Stimulated activated CD4-positive, alpha-beta T cell treated with anti-CD3 and anti-CD28 coated beads, Interleukin-1b, Interleukin-23, amount 100 ng/mL, for 4 hours (primary cell): ENCODE measurements around the gene ARL15.

ENCODE experiments used
- DNase-seq, 2 donors: peaks; one replicate each; pipeline ENCODE4 v3.0.0-alpha.2; 2020; ENCODE audit warnings: low read depth in 2 of 2

ARL15 gene

GRCh38 chr5:54040018-54040417 lies 270.4 kb downstream of the ARL15 start:
- DNase-seq: no peak

DNA sequence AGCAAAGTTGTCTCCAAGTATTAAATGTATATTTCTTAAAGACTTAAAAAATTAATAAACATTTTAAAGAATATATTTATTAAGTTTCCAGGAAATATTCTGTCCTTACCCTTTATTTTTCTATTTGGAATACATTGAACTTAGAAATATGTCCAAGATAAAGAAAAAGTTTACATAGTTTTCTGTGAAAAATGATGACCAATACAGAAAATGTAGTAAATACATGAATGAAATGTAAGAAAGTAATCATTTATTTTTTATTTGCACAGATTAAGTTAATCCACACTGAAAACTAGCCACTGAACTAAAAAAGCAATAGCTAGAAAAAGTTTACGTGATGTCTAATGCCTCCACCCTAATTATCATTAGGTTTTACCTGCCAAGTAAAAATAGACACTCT lies 273.2 kb downstream of the ARL15 start:
- no peak for DNase-seq

GRCh38 chr5:54030981-54031380 lies 279.4 kb downstream of the ARL15 start:
- no peak for DNase-seq

DNA sequence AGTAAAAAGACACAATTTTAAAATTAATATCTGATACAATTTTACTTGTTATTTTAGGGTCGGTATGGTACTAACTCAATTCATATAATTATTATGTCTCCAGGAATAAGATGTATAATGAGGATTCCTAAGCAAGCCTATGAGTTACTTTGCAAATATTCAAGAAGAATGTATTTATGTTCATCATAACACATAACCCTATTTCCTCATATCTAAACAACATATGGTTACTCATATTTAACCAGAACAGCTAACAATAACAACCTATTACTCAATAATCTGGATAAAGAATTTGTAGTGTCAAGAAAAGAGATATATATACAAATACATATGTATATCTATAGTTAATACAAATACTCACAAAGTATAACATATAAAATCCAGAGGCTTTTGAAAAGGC lies 285.9 kb downstream of the ARL15 start:
- DNase-seq: no peak

- DNase-seq: no peak
Measured at GRCh38 chr5:54022223-54022622, 288.1 kb downstream of the ARL15 start.

DNA sequence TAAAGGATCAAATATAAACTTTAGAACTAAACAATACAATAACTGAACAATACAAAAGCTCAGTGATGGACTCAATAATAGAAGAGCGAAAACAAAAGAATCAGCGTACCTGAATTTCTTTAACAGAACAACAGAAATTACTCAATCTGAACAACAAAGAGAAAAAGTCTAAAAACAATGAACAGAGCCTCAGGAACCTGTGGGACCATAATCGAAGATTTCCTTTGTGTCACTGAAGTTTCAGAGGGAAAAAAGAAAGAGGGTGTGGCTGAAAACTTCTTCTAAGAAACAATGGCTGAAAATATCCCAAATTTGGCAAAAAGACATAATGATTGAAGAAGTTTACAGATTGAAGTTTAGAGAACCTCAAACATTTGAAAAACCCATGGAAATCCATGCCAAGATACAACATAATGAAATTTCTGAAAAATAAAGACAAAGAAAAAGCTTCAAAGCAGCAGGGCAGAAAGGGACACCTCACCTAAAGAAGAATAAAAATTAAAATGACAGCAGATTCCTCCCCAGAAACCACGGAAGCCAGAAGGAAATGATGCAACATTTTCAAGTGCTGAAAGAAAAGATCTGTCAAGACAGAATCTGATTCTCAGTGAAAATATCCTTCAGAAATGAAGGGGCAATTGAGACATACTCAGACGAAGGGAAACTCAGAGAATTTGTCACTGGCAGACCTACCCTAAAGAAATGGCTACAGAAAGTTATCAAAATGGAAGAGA lies 288.8 kb downstream of the ARL15 start:
- DNase-seq: no peak

- no peak for DNase-seq
Measured at GRCh38 chr5:54018438-54018837, 291.9 kb downstream of the ARL15 start.

GRCh38 chr5:54017580-54017979 lies 292.8 kb downstream of the ARL15 start:
- no peak for DNase-seq

DNA sequence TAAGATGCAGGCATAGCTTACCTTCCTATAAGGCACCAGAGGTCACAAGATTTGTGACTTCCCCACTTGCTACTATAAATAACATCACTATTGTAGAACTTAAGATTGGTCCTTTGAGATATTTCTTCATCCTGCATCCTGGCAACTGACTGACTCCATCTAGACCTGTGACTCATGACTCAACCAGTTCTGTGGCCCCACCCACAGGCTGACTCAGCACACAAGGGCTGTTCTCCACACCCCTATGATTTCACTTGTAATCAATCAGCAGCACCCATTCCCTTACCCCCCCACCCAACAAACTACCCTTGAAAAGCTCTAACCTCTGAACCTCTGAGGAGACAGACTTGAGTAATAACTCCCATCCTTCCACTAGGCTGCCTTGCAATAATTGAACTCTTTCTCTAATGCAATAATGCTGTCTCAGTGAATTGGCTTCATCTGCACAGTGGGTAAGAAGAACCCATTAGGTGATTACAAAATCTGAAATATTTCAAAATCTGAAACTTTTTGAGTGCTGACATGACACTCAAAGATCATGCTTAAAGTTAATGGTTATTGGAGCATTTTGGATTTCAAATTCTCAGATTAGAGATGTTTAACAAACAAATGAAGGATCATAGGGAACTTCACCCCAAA lies 296.7 kb downstream of the ARL15 start:
- no peak for DNase-seq

DNA sequence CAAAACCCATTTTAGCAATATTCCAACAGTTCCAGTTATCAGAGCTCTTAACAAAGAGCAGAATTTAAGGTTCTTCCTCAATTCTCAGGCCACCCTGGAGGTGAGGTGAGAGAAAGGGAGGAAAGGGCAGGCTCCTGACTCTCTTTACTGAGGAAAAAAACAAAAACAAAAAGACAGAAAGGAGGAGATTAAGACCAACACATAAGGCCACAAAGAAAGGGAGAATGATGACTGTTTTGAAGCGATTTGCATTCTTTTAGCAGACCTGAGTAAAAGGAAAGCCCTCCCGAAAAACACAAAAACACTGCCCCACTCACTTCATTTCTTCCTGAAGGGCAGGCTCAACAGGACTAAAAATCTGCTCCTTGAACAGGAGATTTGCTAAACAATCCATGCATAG lies 300.5 kb downstream of the ARL15 start:
- no peak for DNase-seq

- no peak for DNase-seq
Measured at GRCh38 chr5:54009357-54009756, 301.0 kb downstream of the ARL15 start.

GRCh38 chr5:54007827-54008777 lies 302.3 kb downstream of the ARL15 start:
- no peak for DNase-seq

GRCh38 chr5:54004697-54005096 lies 305.7 kb downstream of the ARL15 start:
- no peak for DNase-seq

DNA sequence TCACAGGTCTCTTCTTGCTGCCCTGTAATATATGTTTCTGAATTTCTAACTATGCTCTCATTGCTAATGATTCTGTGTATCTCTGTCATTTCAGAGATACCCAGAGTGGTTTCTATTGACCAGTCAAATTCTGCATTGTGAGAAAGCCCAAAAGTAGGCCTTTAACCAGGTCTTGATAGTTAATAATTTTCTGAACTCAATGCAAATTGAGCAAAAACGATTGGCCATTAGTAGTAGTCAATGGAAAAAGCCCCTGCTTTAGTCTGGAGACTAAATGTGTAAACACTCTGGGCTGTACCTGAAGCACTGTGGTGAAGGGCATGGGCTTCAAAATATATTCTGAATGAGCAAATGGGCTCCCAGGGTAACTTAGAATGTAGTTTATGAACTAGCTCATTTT lies 307.6 kb downstream of the ARL15 start:
- DNase-seq: no peak

DNA sequence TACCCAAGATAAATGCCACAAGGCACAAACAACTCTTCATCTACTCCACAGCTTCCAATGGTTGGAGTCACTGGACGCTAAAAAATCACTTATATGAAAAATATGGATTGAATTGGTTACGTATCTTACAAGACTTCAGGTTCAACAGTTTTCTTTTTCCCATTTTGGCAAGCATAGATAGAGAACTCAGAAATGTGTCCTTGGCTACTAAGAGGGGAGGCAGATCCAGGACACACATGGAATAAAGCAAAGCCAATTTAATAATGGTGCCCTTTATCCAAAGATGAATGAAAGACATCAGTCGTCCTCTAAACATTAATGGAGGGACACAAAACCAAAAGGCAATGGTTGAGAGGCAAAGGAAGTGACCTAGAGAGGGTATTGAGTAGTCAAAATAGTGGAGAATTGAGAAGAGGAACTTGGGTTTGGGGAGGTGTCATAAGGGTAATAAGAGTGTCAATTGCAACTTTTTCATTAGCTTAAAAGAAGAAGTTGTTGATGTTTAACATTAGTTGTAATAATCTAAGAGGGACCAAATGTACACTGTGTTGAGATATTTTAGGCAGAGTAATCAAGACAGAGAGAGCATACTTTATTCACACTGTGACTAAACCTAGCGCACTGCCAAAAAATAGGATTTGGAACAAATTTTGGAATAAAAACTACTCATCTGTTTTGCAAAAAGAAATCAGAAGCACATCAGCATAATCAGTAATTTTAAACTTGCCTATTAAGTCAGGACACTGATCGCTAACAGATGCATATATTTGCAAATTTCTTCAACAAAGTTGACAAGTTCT lies 308.2 kb downstream of the ARL15 start:
- DNase-seq: no peak

DNA sequence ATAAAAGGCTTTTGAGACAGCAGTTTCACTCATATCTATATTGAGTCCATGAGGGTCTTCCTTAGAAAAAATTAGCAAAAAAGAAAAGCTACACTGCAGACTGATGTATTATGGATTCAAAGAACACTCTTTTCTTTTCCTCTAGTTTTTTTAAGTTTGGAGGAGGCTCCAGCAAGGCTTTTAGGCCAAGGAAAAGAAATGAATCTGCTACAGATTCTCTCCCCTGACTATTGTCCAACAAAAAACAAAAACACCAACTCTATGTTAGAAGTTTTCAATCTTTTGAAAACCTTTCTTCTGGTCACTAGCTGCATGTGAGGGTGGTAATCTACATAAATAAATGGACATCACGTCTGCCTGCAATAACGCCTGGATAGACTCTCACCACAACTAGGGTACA lies 310.4 kb downstream of the ARL15 start:
- no peak for DNase-seq

DNA sequence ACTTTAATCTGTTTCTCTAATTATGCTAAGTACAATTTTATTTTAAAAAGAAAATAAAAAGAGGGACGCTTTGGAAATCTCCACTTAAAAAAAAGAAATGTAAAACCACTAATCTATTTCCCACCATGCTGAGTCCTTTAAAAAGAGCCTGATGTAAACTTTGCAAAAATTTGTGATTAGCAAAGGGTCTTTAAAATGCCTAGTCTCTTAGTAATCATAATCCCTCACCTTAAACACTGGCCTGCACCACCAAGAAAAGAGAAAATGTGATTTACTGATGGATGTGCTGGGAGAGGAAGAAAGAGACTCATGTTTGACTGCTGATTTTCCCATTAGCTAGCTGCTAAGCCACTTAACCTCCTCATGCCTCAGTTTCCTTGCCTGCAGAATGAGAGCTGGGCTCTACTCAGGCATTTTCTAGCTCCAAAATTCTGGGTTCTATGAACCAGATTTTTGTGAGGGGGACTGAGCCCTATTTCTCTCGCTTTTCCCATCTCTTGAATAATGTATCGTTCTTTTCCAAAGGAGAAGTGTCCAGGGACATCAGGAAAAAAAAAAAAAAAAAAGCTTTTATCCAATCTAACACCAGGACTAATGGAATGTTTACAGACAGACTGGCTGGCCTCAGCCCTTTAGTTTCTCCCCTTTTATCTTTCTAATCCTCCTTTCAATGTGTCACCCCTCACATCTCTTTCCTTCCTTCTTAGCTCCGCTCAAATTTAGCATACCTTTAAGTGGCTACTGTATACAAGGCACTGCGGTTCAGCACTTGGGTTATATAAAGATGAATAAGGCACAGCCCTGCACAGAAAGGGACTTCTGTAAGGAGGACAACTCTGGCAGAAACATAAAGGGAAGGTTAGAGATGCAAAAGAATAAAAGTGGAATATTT lies 312.4 kb downstream of the ARL15 start:
- no peak for DNase-seq

- DNase-seq: no peak
Measured at GRCh38 chr5:53996008-53996407, 314.4 kb downstream of the ARL15 start.

GRCh38 chr5:53994148-53994547 lies 316.2 kb downstream of the ARL15 start:
- DNase-seq: no peak

GRCh38 chr5:53991942-53992341 lies 318.4 kb downstream of the ARL15 start:
- no peak for DNase-seq

- no peak for DNase-seq
Measured at GRCh38 chr5:53987101-53987500, 323.3 kb downstream of the ARL15 start.
